Sigmoid colon (tissue), 7 donors: ENCODE measurements around the gene GINS2. TPM values are rescaled to one million over a fixed set of nuclear protein-coding genes. Genes with fewer than 3 reads are reported as not detected.

Experiments used
- DNase-seq: peaks from one replicate; pipeline ENCODE4 v3.0.0-alpha.2; 2019
- H3K27ac ChIP-seq, 4 donors: fragments of 200-600 bp; sonication (generic); one replicate each; pipeline ENCODE4 v1.5.1; 2016 to 2019; ENCODE audit warnings: mild to moderate bottlenecking in 1 of 4
- H3K27me3 ChIP-seq, 3 donors: fragments of 200-600 bp; sonication (generic); one replicate each; pipeline ENCODE4 v1.5.1; 2019; ENCODE audit warnings: mild to moderate bottlenecking in 1 of 3
- H3K36me3 ChIP-seq, 4 donors: fragments of 200-600 bp; sonication (generic); one replicate each; pipeline ENCODE4 v1.5.1; 2016 to 2019
- H3K4me1 ChIP-seq, 4 donors: fragments of 200-600 bp; sonication (generic); one replicate each; pipeline ENCODE4 v1.5.1; 2017 to 2019
- H3K4me3 ChIP-seq, 4 donors: fragments of 200-600 bp; sonication (generic); one replicate each; pipeline ENCODE4 v1.5.1; 2017 to 2019; ENCODE audit warnings: mild to moderate bottlenecking in 2 of 4, moderate library complexity in 1 of 4
- H3K9me3 ChIP-seq, 4 donors: fragments of 200-600 bp in 3 of 4; sonication (generic) in 3 of 4; one replicate each; pipeline versions ENCODE4 v1.5.1 to v1.6.1; 2013 to 2019
- CTCF ChIP-seq, 4 experiments: fragments of 450-650 bp in 3 of 4; fragments of 200-600 bp in 1 of 4; IDR thresholded peaks; one replicate each; pipeline ENCODE4 v1.5.1; 2016 to 2019; ENCODE audit warnings: antibody characterized with exemption in 4 of 4, mild to moderate bottlenecking in 3 of 4, moderate library complexity in 2 of 4
- EP300 ChIP-seq, 4 donors: sonication (generic); formaldehyde crosslinking; IDR thresholded peaks; one replicate each; pipeline ENCODE4 v1.6.1; 2017; ENCODE audit warnings: antibody characterized with exemption in 4 of 4
- POLR2A ChIP-seq, 2 donors: fragments of 450-650 bp; IDR thresholded peaks; one replicate each; pipeline ENCODE4 v1.6.1; 2016; ENCODE audit warnings: antibody characterized with exemption in 2 of 2, mild to moderate bottlenecking in 2 of 2, moderate library complexity in 2 of 2
- POLR2AphosphoS5 ChIP-seq, 4 donors: sonication (generic); formaldehyde crosslinking; IDR thresholded peaks; one replicate each; pipeline ENCODE4 v1.6.1; 2017; ENCODE audit warnings: antibody characterized with exemption in 4 of 4
- WGBS, 2 donors: extraction: QIAGEN DNeasy Blood & Tissue Kit; methylation state at CpG; one replicate each; pipeline ENCODE4 v1.1.7; 2013; 5-methylcytosine and 5-hydroxymethylcytosine counted together
- intact Hi-C: fragments of 100-400 bp; cut with DNase I; formaldehyde crosslinking; loops from one replicate; pipeline ENCODE4 v1.15.1; 2023
- polyA plus RNA-seq, 3 donors: library from polyadenylated mRNA; stranded (reverse); fragments of 200-250 nt; gene quantifications; one replicate each; pipeline ENCODE4 v1.2.3, GENCODE V29; 2013
- total RNA-seq, 4 donors: library from RNA; depleted of rRNA; stranded (reverse); fragments of >200 nt; gene quantifications; one replicate each; pipeline ENCODE4 v1.1.0, GENCODE V29; 2016
- donor health status: healthy with polysubstance abuse.
- donor health status: Bipolar disorder and iron deficiency.
- donor health status: healthy.

Gene GINS2
- total and polyA plus RNA-seq, 7 donors = 0.16 to 9.6 (median 1.2) TPM; not detected in 1

- Histone ChIP-seq H3K4me3 (no peak overlapping the region), H3K27ac (peak overlapping the region in 2 of 4 donors; percentile 40 to 74), H3K27me3 (no peaks in the 10 kb centered on the region), H3K4me1 (peaks cover 0 to 50% (median 32%) of the 10 kb centered on the region in 4 donors), H3K36me3 (peaks cover 0 to 8% (median 4%) of the 10 kb centered on the region in 4 donors), H3K9me3 (no peaks in the 10 kb centered on the region)
- no peak for DNase-seq
- TF ChIP-seq EP300 (IDR thresholded peaks at IDR 0.05) = no peak
- no peak for TF ChIP-seq POLR2AphosphoS5 (IDR thresholded peaks at IDR 0.05)
- TF ChIP-seq CTCF (IDR thresholded peaks at IDR 0.05) = no peak
- TF ChIP-seq POLR2A (IDR thresholded peaks at IDR 0.05) = no peak
- intact Hi-C loops = no loop called here
- 90 to 93% methylated on average over 21 of the region's 21 CpGs for WGBS, 2 donors
Observed at GRCh38 chr16:85644093-85644712, 44.6 kb downstream of the GINS2 start.

GRCh38 chr16:85643631-85644030 lies 45.1 kb downstream of the GINS2 start:
- Histone ChIP-seq H3K27ac (peak overlapping the region in 2 of 4 donors; percentile 40 to 74), H3K9me3 (no peaks in the 10 kb centered on the region), H3K4me1 (peaks cover 0 to 56% (median 38%) of the 10 kb centered on the region in 4 donors), H3K36me3 (peaks cover 0 to 2% (median under 1%) of the 10 kb centered on the region in 4 donors), H3K27me3 (no peaks in the 10 kb centered on the region), H3K4me3 (no peak overlapping the region)
- TF ChIP-seq CTCF (IDR thresholded peaks at IDR 0.05) (no peak), EP300 (IDR thresholded peaks at IDR 0.05) (no peak), POLR2AphosphoS5 (IDR thresholded peaks at IDR 0.05) (no peak), POLR2A (IDR thresholded peaks at IDR 0.05) (no peak)
- intact Hi-C loops = no loop called here
- no peak for DNase-seq
- 38 to 75% methylated on average over 8 of the region's 8 CpGs for WGBS, 2 donors

- Histone ChIP-seq H3K4me3 (no peak overlapping the region), H3K27me3 (no peaks in the 10 kb centered on the region), H3K36me3 (no peaks in the 10 kb centered on the region), H3K9me3 (no peaks in the 10 kb centered on the region), H3K4me1 (peaks cover 0 to 64% (median 44%) of the 10 kb centered on the region in 4 donors), H3K27ac (peak overlapping the region in 1 of 4 donors; percentile 74)
- intact Hi-C loops = no loop called here
- no peak for TF ChIP-seq EP300 (IDR thresholded peaks at IDR 0.05)
- no peak for TF ChIP-seq POLR2AphosphoS5 (IDR thresholded peaks at IDR 0.05)
- TF ChIP-seq POLR2A (IDR thresholded peaks at IDR 0.05) = no peak
- no peak for TF ChIP-seq CTCF (IDR thresholded peaks at IDR 0.05)
- DNase-seq = no peak
- 72 to 83% methylated on average over 32 of the region's 32 CpGs for WGBS, 2 donors
Observed at GRCh38 chr16:85642762-85643358, 45.9 kb downstream of the GINS2 start.

GRCh38 chr16:85641776-85642176 lies 47.0 kb downstream of the GINS2 start:
- peak; percentile 85 for DNase-seq
- intact Hi-C loops = no loop called here
- Histone ChIP-seq H3K27me3 (no peaks in the 10 kb centered on the region), H3K36me3 (no peaks in the 10 kb centered on the region), H3K4me1 (peaks cover 0 to 74% (median 52%) of the 10 kb centered on the region in 4 donors), H3K9me3 (no peaks in the 10 kb centered on the region), H3K27ac (peak overlapping the region in 3 of 4 donors; percentile 49 to 74 (median 61)), H3K4me3 (no peak overlapping the region)
- TF ChIP-seq EP300 (IDR thresholded peaks at IDR 0.05) = no peak
- no peak for TF ChIP-seq POLR2AphosphoS5 (IDR thresholded peaks at IDR 0.05)
- no peak for TF ChIP-seq CTCF (IDR thresholded peaks at IDR 0.05)
- no peak for TF ChIP-seq POLR2A (IDR thresholded peaks at IDR 0.05)
- 28 to 72% methylated on average over 12 of the region's 12 CpGs for WGBS, 2 donors
